Measurements from ENCODE around the gene EXOC1. TPM values are rescaled to one million over a fixed set of nuclear protein-coding genes. Genes with fewer than 3 reads are reported as not detected.

Gene EXOC1
- total RNA-seq, 1 experiment from 2014 or later, result 12.0 TPM

GRCh38 chr4:55947254-55947882 lies 93.9 kb downstream of the EXOC1 start:
- peak; percentile 2 for DNase-seq (ENCODE audit: low spot score)
- intact Hi-C loops (cut with micrococcal nuclease; ENCODE audit: unreplicated experiment), result no loop called here
- Histone ChIP-seq H3K4me1 (ENCODE audit: insufficient read depth, low read length, poor library complexity, severe bottlenecking) (peaks cover 13% of the 10 kb centered on the region), H3K36me3 (ENCODE audit: insufficient read depth, low read length, poor library complexity, severe bottlenecking) (peaks cover 4% of the 10 kb centered on the region), H3K9me3 (ENCODE audit: low read depth, low read length, poor library complexity, severe bottlenecking) (no peaks in the 10 kb centered on the region), H3K27me3 (replicated peaks; ENCODE audit: insufficient read depth, low read depth, low read length, poor library complexity) (no peaks in the 10 kb centered on the region), H3K27ac (ENCODE audit: low read depth, low read length, poor library complexity, severe bottlenecking) (peak overlapping the region; percentile 30), H3K4me3 (ENCODE audit: low read depth, low read length, poor library complexity, severe bottlenecking) (peak overlapping the region; percentile 76)
- TSS peak; percentile 22 for BruUV-seq (replicated peaks)
- ChIA-PET POLR2A (ENCODE audit: low non-redundant PET) (no interaction called here), CTCF (no interaction called here)
- TF ChIP-seq CTCF (conservative IDR thresholded peaks at IDR 0.05; ENCODE audit: low read depth, low read length), result no peak
- TF ChIP-seq EZH2 (IDR thresholded peaks at IDR 0.05; ENCODE audit: borderline replicate concordance, low read depth, low read length, poor library complexity, severe bottlenecking), result no peak

GRCh38 chr4:55947912-55948725 lies 94.7 kb downstream of the EXOC1 start:
- ChIA-PET POLR2A (ENCODE audit: low non-redundant PET) (no interaction called here), CTCF (interaction anchor here (0.5 kb wide), 1 partner anchor 100 kb away, joined by 3 read pairs; no protein-coding TSS in a partner anchor)
- H3K27ac ChIP-seq (ENCODE audit: low read depth, low read length, poor library complexity, severe bottlenecking), result peak overlapping the region; percentile 30
- H3K27me3 ChIP-seq (replicated peaks; ENCODE audit: insufficient read depth, low read depth, low read length, poor library complexity), result no peaks in the 10 kb centered on the region
- no TSS peak for BruUV-seq (replicated peaks)
- peak; percentile 41 for DNase-seq (ENCODE audit: low spot score)
- peaks cover 13% of the 10 kb centered on the region for H3K4me1 ChIP-seq (ENCODE audit: insufficient read depth, low read length, poor library complexity, severe bottlenecking)
- no peak for TF ChIP-seq EZH2 (IDR thresholded peaks at IDR 0.05; ENCODE audit: borderline replicate concordance, low read depth, low read length, poor library complexity, severe bottlenecking)
- TF ChIP-seq CTCF (conservative IDR thresholded peaks at IDR 0.05; ENCODE audit: low read depth, low read length), result no peak
- H3K9me3 ChIP-seq (ENCODE audit: low read depth, low read length, poor library complexity, severe bottlenecking), result no peaks in the 10 kb centered on the region
- intact Hi-C loops (cut with micrococcal nuclease; ENCODE audit: unreplicated experiment), result loop anchor here (2.0 kb wide), 2 partner anchors 353 to 489 kb away; partner anchors contain the start of gene PAICS
- H3K4me3 ChIP-seq (ENCODE audit: low read depth, low read length, poor library complexity, severe bottlenecking), result peak overlapping the region; percentile 76
- H3K36me3 ChIP-seq (ENCODE audit: insufficient read depth, low read length, poor library complexity, severe bottlenecking), result peaks cover 4% of the 10 kb centered on the region

GRCh38 chr4:55948726-55949481 lies 95.5 kb downstream of the EXOC1 start, which contains the start of gene CEP135:
Gene CEP135, plus strand, starts transcription at chr4:55948945. Its CDS starts 3,186 bp downstream, at chr4:55952131.
- no TSS peak for BruUV-seq (replicated peaks)
- ChIA-PET POLR2A (ENCODE audit: low non-redundant PET) (interaction anchor here (0.5 kb wide), 1 partner anchor 871 kb away, joined by 3 read pairs; no protein-coding TSS in a partner anchor), CTCF (interaction anchor here (0.5 to 0.7 kb wide), 2 partner anchors 99 to 267 kb away, joined by 3 to 7 read pairs; no protein-coding TSS in a partner anchor)
- peak within 1 kb of the TSS; percentile 75 for H3K27ac ChIP-seq (ENCODE audit: low read depth, low read length, poor library complexity, severe bottlenecking)
- DNase-seq (ENCODE audit: low spot score), result peak; percentile 88
- peaks cover 13% of the 10 kb centered on the region for H3K4me1 ChIP-seq (ENCODE audit: insufficient read depth, low read length, poor library complexity, severe bottlenecking)
- peak; percentile 71 for TF ChIP-seq CTCF (conservative IDR thresholded peaks at IDR 0.05; ENCODE audit: low read depth, low read length)
- TF ChIP-seq EZH2 (IDR thresholded peaks at IDR 0.05; ENCODE audit: borderline replicate concordance, low read depth, low read length, poor library complexity, severe bottlenecking), result no peak
- H3K9me3 ChIP-seq (ENCODE audit: low read depth, low read length, poor library complexity, severe bottlenecking), result no peaks in the 10 kb centered on the region
- H3K27me3 ChIP-seq (replicated peaks; ENCODE audit: insufficient read depth, low read depth, low read length, poor library complexity), result no peaks in the 10 kb centered on the region
- H3K36me3 ChIP-seq (ENCODE audit: insufficient read depth, low read length, poor library complexity, severe bottlenecking), result peaks cover 8% of the 10 kb centered on the region
- H3K4me3 ChIP-seq (ENCODE audit: low read depth, low read length, poor library complexity, severe bottlenecking), result peak within 1 kb of the TSS; percentile 76
- intact Hi-C loops (cut with micrococcal nuclease; ENCODE audit: unreplicated experiment), result loop anchor here (2.0 kb wide), 2 partner anchors 352 to 488 kb away; partner anchors contain the start of gene PAICS

Data from A673 (cell line).